NK-92 treated with Interleukin-12 subunit alpha and Interleukin-12 subunit beta, amount 100 ng/mL, for 24 hours (cell line): ENCODE results near the gene CTU2.
"Not testable (repeated sequence)": the region's sequence is repeated elsewhere in the genome, so short reads cannot be mapped to it uniquely, and the experiment has no call there.

Experiments
- DNase-seq: peaks from one replicate; lab custom pipeline; 2025; lab: John Stamatoyannopoulos, UW

The CTU2 gene

GRCh38 chr16:88706229-88706964 lies at the start of gene CTU2, which contains the start of gene RNF166:
TSS of gene CTU2 (plus strand) at chr16:88706503. CDS start at chr16:88706531, 28 bp downstream.
TSS of gene RNF166 (minus strand) at chr16:88706408. CDS start at chr16:88706325, 83 bp downstream.
- DNase-seq, result peak; percentile 79

GRCh38 chr16:88657371-88657770 lies 48.9 kb upstream of the CTU2 start:
- DNase-seq, result no peak

GRCh38 chr16:88658714-88659113 lies 47.6 kb upstream of the CTU2 start:
- no peak for DNase-seq

- no peak for DNase-seq
Measured at GRCh38 chr16:88659160-88659559, 47.1 kb upstream of the CTU2 start.

- DNase-seq, result no peak
Measured at GRCh38 chr16:88661468-88661867, 44.8 kb upstream of the CTU2 start.

- DNase-seq, result no peak
Measured at GRCh38 chr16:88662222-88662842, 44.0 kb upstream of the CTU2 start.

- DNase-seq, result peak; percentile 91
Measured at GRCh38 chr16:88662843-88663606, 43.3 kb upstream of the CTU2 start, which contains the start of gene MVD. TSS of gene MVD (minus strand) at chr16:88663091. CDS start at chr16:88663080, 11 bp downstream.

- no peak for DNase-seq
Measured at GRCh38 chr16:88665148-88665547, 41.2 kb upstream of the CTU2 start.

- DNase-seq, result no peak
Measured at GRCh38 chr16:88665570-88665969, 40.7 kb upstream of the CTU2 start.

GRCh38 chr16:88667461-88667860 lies 38.8 kb upstream of the CTU2 start:
- no peak for DNase-seq

GRCh38 chr16:88669493-88669892 lies 36.8 kb upstream of the CTU2 start:
- DNase-seq, result not testable (repeated sequence)

- DNase-seq, result no peak
Measured at GRCh38 chr16:88669980-88670379, 36.3 kb upstream of the CTU2 start.

- DNase-seq, result no peak
Measured at GRCh38 chr16:88671806-88672205, 34.5 kb upstream of the CTU2 start.

- no peak for DNase-seq
Measured at GRCh38 chr16:88672776-88673175, 33.5 kb upstream of the CTU2 start.

- DNase-seq, result no peak
Measured at GRCh38 chr16:88673716-88674379, 32.5 kb upstream of the CTU2 start.

GRCh38 chr16:88676502-88677242 lies 29.6 kb upstream of the CTU2 start:
- DNase-seq, result no peak

GRCh38 chr16:88677721-88678120 lies 28.6 kb upstream of the CTU2 start:
- DNase-seq, result no peak

GRCh38 chr16:88678224-88678979 lies 27.9 kb upstream of the CTU2 start:
- DNase-seq, result no peak

- DNase-seq, result no peak
Measured at GRCh38 chr16:88680554-88681083, 25.7 kb upstream of the CTU2 start.

- DNase-seq, result no peak
Measured at GRCh38 chr16:88681084-88681680, 25.1 kb upstream of the CTU2 start.
